Hepatocyte (in vitro differentiated cells): Measurements from ENCODE around the gene IL1RAPL2. TPM values are rescaled to one million over a fixed set of nuclear protein-coding genes. Genes with fewer than 3 reads are reported as not detected.
A peak's percentile ranks its signal among the peaks of the same experiment; 100 is the strongest.

ENCODE experiments used
- DNase-seq: peaks from one replicate; pipeline ENCODE4 v3.0.0-alpha.2; 2016; ENCODE audit warnings: low spot score
- H2AFZ ChIP-seq: fragments of 200-600 bp; sonication (generic); 2 replicates; pipeline ENCODE4 v1.6.0; 2016; ENCODE audit warnings: antibody characterized with exemption, mild to moderate bottlenecking
- H3K27ac ChIP-seq: fragments of 200-600 bp; sonication (generic); 2 replicates; pipeline ENCODE4 v1.5.1; 2016; ENCODE audit warnings: mild to moderate bottlenecking
- H3K27me3 ChIP-seq: fragments of 200-600 bp; sonication (generic); 2 replicates; pipeline ENCODE4 v1.6.1; 2016
- H3K36me3 ChIP-seq: fragments of 200-600 bp; sonication (generic); replicated peaks from 2 replicates; pipeline ENCODE4 v1.5.1; 2016; ENCODE audit warnings: low read depth; ENCODE audit not compliant: insufficient read depth
- H3K4me1 ChIP-seq: fragments of 200-600 bp; sonication (generic); 2 replicates; pipeline ENCODE4 v1.5.1; 2016; ENCODE audit warnings: mild to moderate bottlenecking, moderate library complexity; ENCODE audit not compliant: insufficient read depth
- H3K4me2 ChIP-seq: fragments of 200-600 bp; sonication (generic); 2 replicates; pipeline ENCODE4 v1.6.0; 2016
- H3K4me3 ChIP-seq: fragments of 200-600 bp; sonication (generic); 2 replicates; pipeline ENCODE4 v1.5.1; 2016; ENCODE audit warnings: mild to moderate bottlenecking
- H3K79me2 ChIP-seq: fragments of 200-600 bp; sonication (generic); 2 replicates; pipeline ENCODE4 v1.6.0; 2017; ENCODE audit warnings: mild to moderate bottlenecking
- H3K9me2 ChIP-seq: fragments of 200-600 bp; sonication (generic); replicated peaks from 2 replicates; pipeline ENCODE4 v1.6.0; 2017; ENCODE audit warnings: mild to moderate bottlenecking; ENCODE audit not compliant: insufficient read depth
- H3K9me3 ChIP-seq: fragments of 200-600 bp; sonication (generic); 2 replicates; pipeline ENCODE4 v1.5.1; 2016; ENCODE audit warnings: low read depth, mild to moderate bottlenecking
- H4K20me1 ChIP-seq: fragments of 200-600 bp; sonication (generic); 2 replicates; pipeline ENCODE4 v1.6.0; 2016; ENCODE audit warnings: mild to moderate bottlenecking; ENCODE audit not compliant: insufficient read depth, poor library complexity, severe bottlenecking
- CTCF ChIP-seq: fragments of 200-600 bp; sonication (generic); IDR thresholded peaks from 2 replicates; pipeline ENCODE4 v1.5.1; 2016; ENCODE audit warnings: antibody characterized with exemption, mild to moderate bottlenecking; ENCODE audit not compliant: poor library complexity
- EZH2 ChIP-seq: fragments of 200-600 bp; sonication (generic); IDR thresholded peaks from 2 replicates; pipeline ENCODE4 v1.6.1; 2016; ENCODE audit warnings: antibody characterized with exemption, mild to moderate bottlenecking, borderline replicate concordance
- EZH2phosphoT487 ChIP-seq: fragments of 200-600 bp; sonication (generic); IDR thresholded peaks from one replicate; pipeline ENCODE4 v1.6.1; 2018; ENCODE audit warnings: antibody characterized with exemption, mild to moderate bottlenecking, low read depth, moderate library complexity; ENCODE audit not compliant: unreplicated experiment, severe bottlenecking
- WGBS: methylation state at CpG from one replicate; pipeline ENCODE4 v1.1.6; 2016; ENCODE audit warnings: low lambda C conversion rate; ENCODE audit errors: missing lambda C conversion rate; 5-methylcytosine and 5-hydroxymethylcytosine counted together
- polyA plus RNA-seq: library from polyadenylated mRNA; unstranded; fragments of >200 nt; fragmentation: Nextera tagmentation; extraction: Ambion mirVana; gene quantifications from 2 replicates; pipeline ENCODE4 v1.2.1, GENCODE V29; 2016
- total RNA-seq: library from RNA; depleted of rRNA; stranded (reverse); fragments of >200 nt; gene quantifications from 2 replicates; pipeline ENCODE4 v1.2.3, GENCODE V29; 2014

Gene IL1RAPL2
- total RNA-seq: 0.36 and 0.40 TPM in 2 replicates
- 0.33 TPM in 1 of 2 replicates, not detected in the other for polyA plus RNA-seq

- 39% methylated on average over 37 of the region's 48 CpGs for WGBS
- H3K4me2 ChIP-seq: peak within 1 kb of the TSS; percentile 83
- no peaks in the 10 kb centered on the region for H3K36me3 ChIP-seq
- peaks cover 24% of the 10 kb centered on the region for H3K27me3 ChIP-seq
- no peaks in the 10 kb centered on the region for H3K9me2 ChIP-seq
- H3K27ac ChIP-seq: no peak within 1 kb of the TSS
- H3K79me2 ChIP-seq: no peaks in the 10 kb centered on the region
- peak within 1 kb of the TSS; percentile 13 for H3K4me3 ChIP-seq
- H2AFZ ChIP-seq: peak within 1 kb of the TSS; percentile 57
- peak; percentile 66 for DNase-seq
- no peaks in the 10 kb centered on the region for H3K9me3 ChIP-seq
- H4K20me1 ChIP-seq: no peaks in the 10 kb centered on the region
- H3K4me1 ChIP-seq: no peaks in the 10 kb centered on the region
- TF ChIP-seq CTCF: peak; percentile 52
- TF ChIP-seq EZH2: no peak
- TF ChIP-seq EZH2phosphoT487: no peak
These were observed at the start of gene IL1RAPL2 for GRCh38 chrX:104565791-104566680. Gene IL1RAPL2, plus strand, starts transcription at chrX:104566199.

DNA sequence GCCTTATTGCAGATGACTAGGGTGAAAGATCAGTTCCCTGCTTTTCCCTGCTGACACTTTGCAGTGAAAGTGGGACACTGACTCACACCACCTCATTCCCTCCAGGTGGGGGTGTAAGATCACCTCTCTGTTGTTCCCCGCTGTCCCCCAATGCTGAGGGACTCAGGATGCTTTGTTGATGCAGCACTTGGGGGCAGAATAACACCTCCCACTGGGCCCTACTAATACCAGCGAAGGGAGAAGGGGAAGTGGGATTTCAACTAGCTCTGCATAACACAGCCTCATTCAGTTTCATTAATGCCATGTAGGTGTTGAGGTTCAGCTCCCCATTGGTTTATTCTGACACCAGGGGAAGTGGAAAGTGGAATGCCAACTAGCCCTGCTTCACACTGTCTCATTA is 43.6 kb upstream of the IL1RAPL2 start:
- H3K9me3 ChIP-seq: no peaks in the 10 kb centered on the region
- no peaks in the 10 kb centered on the region for H3K27me3 ChIP-seq
- 37% methylated on average over 2 of the region's 2 CpGs for WGBS
- no peaks in the 10 kb centered on the region for H4K20me1 ChIP-seq
- H3K36me3 ChIP-seq: no peaks in the 10 kb centered on the region
- no peak overlapping the region for H2AFZ ChIP-seq
- TF ChIP-seq EZH2phosphoT487: no peak
- no peak for TF ChIP-seq CTCF
- TF ChIP-seq EZH2: no peak
- DNase-seq: no peak
- H3K4me2 ChIP-seq: no peak overlapping the region
- no peaks in the 10 kb centered on the region for H3K4me1 ChIP-seq
- no peaks in the 10 kb centered on the region for H3K9me2 ChIP-seq
- no peak overlapping the region for H3K4me3 ChIP-seq
- H3K27ac ChIP-seq: no peak overlapping the region
- H3K79me2 ChIP-seq: no peaks in the 10 kb centered on the region

- Histone ChIP-seq H3K9me3 (no peaks in the 10 kb centered on the region), H3K79me2 (no peaks in the 10 kb centered on the region), H3K36me3 (no peaks in the 10 kb centered on the region), H2AFZ (no peak overlapping the region), H3K4me3 (no peak overlapping the region), H3K4me2 (no peak overlapping the region), H4K20me1 (no peaks in the 10 kb centered on the region), H3K27me3 (no peaks in the 10 kb centered on the region), H3K4me1 (no peaks in the 10 kb centered on the region), H3K9me2 (no peaks in the 10 kb centered on the region), H3K27ac (no peak overlapping the region)
- WGBS: 41% methylated on average over 2 of the region's 2 CpGs
- TF ChIP-seq EZH2: no peak
- no peak for TF ChIP-seq CTCF
- TF ChIP-seq EZH2phosphoT487: no peak
- no peak for DNase-seq
These were observed 42.1 kb upstream of the IL1RAPL2 start for GRCh38 chrX:104523858-104524257.
